Lower leg skin (tissue), 3 donors: ENCODE results near the gene TBATA.

ENCODE experiments used
- CTCF ChIP-seq, 3 donors: fragments of 450-650 bp; IDR thresholded peaks; one replicate each; pipeline ENCODE4 v1.5.1; 2016; ENCODE audit warnings: antibody characterized with exemption in 3 of 3, mild to moderate bottlenecking in 3 of 3, moderate library complexity in 2 of 3
- POLR2A ChIP-seq, 2 donors: fragments of 450-650 bp; IDR thresholded peaks; one replicate each; pipeline ENCODE4 v1.6.1; 2016 to 2017; ENCODE audit warnings: antibody characterized with exemption in 2 of 2, mild to moderate bottlenecking in 1 of 2, moderate library complexity in 1 of 2

GRCh38 chr10:70749756-70750155, 35.4 kb downstream of the TBATA start:
- TF ChIP-seq POLR2A (IDR thresholded peaks at IDR 0.05) (no peak), CTCF (IDR thresholded peaks at IDR 0.05) (no peak)
